Muscle of back (tissue), 11 donors: ENCODE results near the gene CACNG6. TPM values are rescaled to one million over a fixed set of nuclear protein-coding genes. Genes with fewer than 3 reads are reported as not detected.

ENCODE experiments used
- DNase-seq, 3 donors: peaks; one replicate each; pipeline versions ENCODE4 v3.0.0 to v3.0.0-alpha.2; 2013
- polyA plus RNA-seq, 10 donors: library from polyadenylated mRNA; unstranded; fragments of 120-200 nt; gene quantifications; one replicate each; pipeline ENCODE4 v1.2.1, GENCODE V29; 2013; ENCODE audit not compliant: insufficient read length in 10 of 10

Gene CACNG6
- polyA plus RNA-seq, 10 donors: 21.1 to 29.6 (median 22.9) TPM

GRCh38 chr19:53965091-53965490 lies 26.3 kb upstream of the CACNG6 start:
- no peak for DNase-seq

- DNase-seq: no peak
Measured at GRCh38 chr19:53966931-53967330, 24.5 kb upstream of the CACNG6 start.

GRCh38 chr19:53969366-53969765 lies 22.1 kb upstream of the CACNG6 start:
- no peak for DNase-seq

- no peak for DNase-seq
Measured at GRCh38 chr19:53971673-53972072, 19.8 kb upstream of the CACNG6 start.

GRCh38 chr19:53977429-53977990 lies 13.9 kb upstream of the CACNG6 start:
- peak; percentile 78 to 90 (median 84) for DNase-seq

GRCh38 chr19:53977991-53978731 lies 13.3 kb upstream of the CACNG6 start:
- peak in 2 of 3 donors; percentile 52 to 55 for DNase-seq

GRCh38 chr19:53978975-53979801 lies 12.2 kb upstream of the CACNG6 start:
- DNase-seq: no peak

GRCh38 chr19:53980539-53981375 lies 10.7 kb upstream of the CACNG6 start:
- DNase-seq: no peak

- DNase-seq: no peak
Measured at GRCh38 chr19:53981376-53981951, 10.0 kb upstream of the CACNG6 start.

- DNase-seq: peak in 1 of 3 donors; percentile 50
Measured at GRCh38 chr19:53982001-53982451, 9.4 kb upstream of the CACNG6 start.

GRCh38 chr19:53982611-53983010 lies 8.8 kb upstream of the CACNG6 start:
- DNase-seq: peak in 1 of 3 donors; percentile 29

- DNase-seq: no peak
Measured at GRCh38 chr19:53983457-53984289, 7.8 kb upstream of the CACNG6 start.

GRCh38 chr19:53985863-53986262 lies 5.6 kb upstream of the CACNG6 start:
- no peak for DNase-seq

GRCh38 chr19:53988981-53989380 lies 2.5 kb upstream of the CACNG6 start:
- DNase-seq: no peak

GRCh38 chr19:53989600-53990533 lies 1.6 kb upstream of the CACNG6 start:
- peak in 1 of 3 donors; percentile 24 for DNase-seq

- no peak for DNase-seq
Measured at GRCh38 chr19:53992211-53992610, 774 bp downstream of the CACNG6 start.

- DNase-seq: no peak
Measured at GRCh38 chr19:53992815-53993214, 1.4 kb downstream of the CACNG6 start.

GRCh38 chr19:53993448-53993847 lies 2.0 kb downstream of the CACNG6 start:
- no peak for DNase-seq

- DNase-seq: no peak
Measured at GRCh38 chr19:53994811-53995210, 3.4 kb downstream of the CACNG6 start.
